Measurements from ENCODE around the gene OR7D2.

OR7D2 gene

GRCh38 chr19:9140159-9140874, 38.5 kb upstream of the OR7D2 start, which contains the start of gene ZNF317:
ZNF317 (plus strand) TSS chr19:9140397; CDS start chr19:9156017, 15,620 bp downstream.
- Histone ChIP-seq H2BK12ac (ENCODE audit: low read length) (no peak within 1 kb of the TSS), H3K18ac (ENCODE audit: low read length) (peak within 1 kb of the TSS; percentile 68), H3K9me3 (replicated peaks in 1 of 2; ENCODE audit: control insufficient read depth in 2 of 2, insufficient read depth in 1 of 2, low read depth in 1 of 2, low read length in 2 of 2) (peaks cover 5 to 33% of the 10 kb centered on the region in 2 donors), H3K4me3 (ENCODE audit: low read length in 2 of 2) (peak within 1 kb of the TSS; percentile 93 to 97), H3K4ac (ENCODE audit: low read length) (no peak within 1 kb of the TSS), H3K4me1 (ENCODE audit: control insufficient read depth in 2 of 2, insufficient read depth in 1 of 2, low read depth in 1 of 2, low read length in 2 of 2) (peaks cover 0 to 4% of the 10 kb centered on the region in 2 donors), H3K14ac (ENCODE audit: low read length) (peak within 1 kb of the TSS; percentile 64), H2AFZ (ENCODE audit: low read length) (peak within 1 kb of the TSS; percentile 95), H2AK5ac (ENCODE audit: low read depth, low read length) (no peak within 1 kb of the TSS), H3K79me1 (ENCODE audit: low read depth, low read length) (no peaks in the 10 kb centered on the region), H3K9ac (ENCODE audit: low read depth, low read length, poor library complexity) (peak within 1 kb of the TSS; percentile 85), H4K8ac (ENCODE audit: low read depth, low read length) (no peak within 1 kb of the TSS), H3K23ac (ENCODE audit: low read depth, low read length, poor library complexity) (no peak within 1 kb of the TSS), H3K4me2 (ENCODE audit: insufficient read depth, low read length, poor library complexity, severe bottlenecking) (peak within 1 kb of the TSS; percentile 79), H3K27me3 (ENCODE audit: control insufficient read depth in 3 of 3, insufficient read depth in 3 of 3, low read depth in 1 of 3, low read length in 3 of 3) (no peaks in the 10 kb centered on the region), H2BK15ac (ENCODE audit: low read length) (no peak within 1 kb of the TSS), H3K36me3 (replicated peaks in 1 of 2; ENCODE audit: control insufficient read depth in 2 of 2, insufficient read depth in 2 of 2, low read length in 2 of 2) (peaks cover 2 to 26% of the 10 kb centered on the region in 2 donors), H3K27ac (replicated peaks; ENCODE audit: low read length) (no peak within 1 kb of the TSS), H4K91ac (ENCODE audit: low read depth, low read length, poor library complexity) (no peak within 1 kb of the TSS), H2BK120ac (ENCODE audit: low read depth, low read length) (no peak within 1 kb of the TSS), H2BK5ac (ENCODE audit: low read length) (no peak within 1 kb of the TSS)
- WGBS, 2 donors (ENCODE audit: extremely low coverage in 2 of 2, insufficient read length in 2 of 2, insufficient replicate concordance in 1 of 2), result no CpG with 5 or more reads among the region's 43 CpGs
- DNase-seq (ENCODE audit: low spot score), result peak; percentile 93

GRCh38 chr19:9144920-9145319, 33.9 kb upstream of the OR7D2 start:
- no peaks in the 10 kb centered on the region for H3K27me3 ChIP-seq (ENCODE audit: control insufficient read depth in 3 of 3, insufficient read depth in 3 of 3, low read depth in 1 of 3, low read length in 3 of 3)
- DNase-seq (ENCODE audit: low spot score), result no peak
- H3K14ac ChIP-seq (ENCODE audit: low read length), result no peak overlapping the region
- no peak overlapping the region for H3K18ac ChIP-seq (ENCODE audit: low read length)
- no peak overlapping the region for H2BK15ac ChIP-seq (ENCODE audit: low read length)
- H3K23ac ChIP-seq (ENCODE audit: low read depth, low read length, poor library complexity), result no peak overlapping the region
- no CpG with 5 or more reads among the region's 5 CpGs for WGBS, 2 donors (ENCODE audit: extremely low coverage in 2 of 2, insufficient read length in 2 of 2, insufficient replicate concordance in 1 of 2)
- H3K9me3 ChIP-seq (replicated peaks in 1 of 2; ENCODE audit: control insufficient read depth in 2 of 2, insufficient read depth in 1 of 2, low read depth in 1 of 2, low read length in 2 of 2), result peaks cover 28 to 75% of the 10 kb centered on the region in 2 donors
- peaks cover 13 to 52% of the 10 kb centered on the region in 2 donors for H3K36me3 ChIP-seq (replicated peaks in 1 of 2; ENCODE audit: control insufficient read depth in 2 of 2, insufficient read depth in 2 of 2, low read length in 2 of 2)
- peaks cover 13% of the 10 kb centered on the region for H3K79me1 ChIP-seq (ENCODE audit: low read depth, low read length)
- H2BK120ac ChIP-seq (ENCODE audit: low read depth, low read length), result no peak overlapping the region
- H4K91ac ChIP-seq (ENCODE audit: low read depth, low read length, poor library complexity), result no peak overlapping the region
- H4K8ac ChIP-seq (ENCODE audit: low read depth, low read length), result no peak overlapping the region
- H3K4me1 ChIP-seq (ENCODE audit: control insufficient read depth in 2 of 2, insufficient read depth in 1 of 2, low read depth in 1 of 2, low read length in 2 of 2), result peaks cover 0 to 4% of the 10 kb centered on the region in 2 donors
- H3K27ac ChIP-seq (replicated peaks; ENCODE audit: low read length), result no peak overlapping the region
- H3K4me3 ChIP-seq (ENCODE audit: low read length in 2 of 2), result no peak overlapping the region
- H2BK5ac ChIP-seq (ENCODE audit: low read length), result no peak overlapping the region
- no peak overlapping the region for H3K4ac ChIP-seq (ENCODE audit: low read length)
- no peak overlapping the region for H2AFZ ChIP-seq (ENCODE audit: low read length)
- no peak overlapping the region for H2AK5ac ChIP-seq (ENCODE audit: low read depth, low read length)
- H3K4me2 ChIP-seq (ENCODE audit: insufficient read depth, low read length, poor library complexity, severe bottlenecking), result no peak overlapping the region
- no peak overlapping the region for H2BK12ac ChIP-seq (ENCODE audit: low read length)
- H3K9ac ChIP-seq (ENCODE audit: low read depth, low read length, poor library complexity), result no peak overlapping the region

- Histone ChIP-seq H3K27me3 (ENCODE audit: control insufficient read depth in 3 of 3, insufficient read depth in 3 of 3, low read depth in 1 of 3, low read length in 3 of 3) (no peaks in the 10 kb centered on the region), H3K4ac (ENCODE audit: low read length) (no peak overlapping the region), H3K36me3 (replicated peaks in 1 of 2; ENCODE audit: control insufficient read depth in 2 of 2, insufficient read depth in 2 of 2, low read length in 2 of 2) (peaks cover 19 to 51% of the 10 kb centered on the region in 2 donors), H3K18ac (ENCODE audit: low read length) (no peak overlapping the region), H2BK12ac (ENCODE audit: low read length) (no peak overlapping the region), H3K4me1 (ENCODE audit: control insufficient read depth in 2 of 2, insufficient read depth in 1 of 2, low read depth in 1 of 2, low read length in 2 of 2) (no peaks in the 10 kb centered on the region), H3K9me3 (replicated peaks in 1 of 2; ENCODE audit: control insufficient read depth in 2 of 2, insufficient read depth in 1 of 2, low read depth in 1 of 2, low read length in 2 of 2) (peaks cover 38 to 89% of the 10 kb centered on the region in 2 donors), H2AK5ac (ENCODE audit: low read depth, low read length) (no peak overlapping the region), H4K91ac (ENCODE audit: low read depth, low read length, poor library complexity) (no peak overlapping the region), H3K14ac (ENCODE audit: low read length) (no peak overlapping the region), H2BK5ac (ENCODE audit: low read length) (no peak overlapping the region), H3K27ac (replicated peaks; ENCODE audit: low read length) (no peak overlapping the region), H2AFZ (ENCODE audit: low read length) (no peak overlapping the region), H2BK120ac (ENCODE audit: low read depth, low read length) (no peak overlapping the region), H3K23ac (ENCODE audit: low read depth, low read length, poor library complexity) (no peak overlapping the region), H3K9ac (ENCODE audit: low read depth, low read length, poor library complexity) (no peak overlapping the region), H2BK15ac (ENCODE audit: low read length) (no peak overlapping the region), H3K79me1 (ENCODE audit: low read depth, low read length) (peaks cover 16% of the 10 kb centered on the region), H4K8ac (ENCODE audit: low read depth, low read length) (no peak overlapping the region), H3K4me2 (ENCODE audit: insufficient read depth, low read length, poor library complexity, severe bottlenecking) (no peak overlapping the region), H3K4me3 (ENCODE audit: low read length in 2 of 2) (no peak overlapping the region)
- WGBS, 2 donors (ENCODE audit: extremely low coverage in 2 of 2, insufficient read length in 2 of 2, insufficient replicate concordance in 1 of 2), result no CpG with 5 or more reads among the region's 1 CpG
- no peak for DNase-seq (ENCODE audit: low spot score)
Observed at GRCh38 chr19:9146882-9147281, 31.9 kb upstream of the OR7D2 start.

GRCh38 chr19:9148697-9149096, 30.1 kb upstream of the OR7D2 start:
- Histone ChIP-seq H3K4me1 (ENCODE audit: control insufficient read depth in 2 of 2, insufficient read depth in 1 of 2, low read depth in 1 of 2, low read length in 2 of 2) (no peaks in the 10 kb centered on the region), H3K9ac (ENCODE audit: low read depth, low read length, poor library complexity) (no peak overlapping the region), H3K9me3 (replicated peaks in 1 of 2; ENCODE audit: control insufficient read depth in 2 of 2, insufficient read depth in 1 of 2, low read depth in 1 of 2, low read length in 2 of 2) (peaks cover 47 to 88% of the 10 kb centered on the region in 2 donors), H3K27me3 (ENCODE audit: control insufficient read depth in 3 of 3, insufficient read depth in 3 of 3, low read depth in 1 of 3, low read length in 3 of 3) (no peaks in the 10 kb centered on the region), H3K4me2 (ENCODE audit: insufficient read depth, low read length, poor library complexity, severe bottlenecking) (no peak overlapping the region), H2BK12ac (ENCODE audit: low read length) (no peak overlapping the region), H4K8ac (ENCODE audit: low read depth, low read length) (no peak overlapping the region), H2AFZ (ENCODE audit: low read length) (no peak overlapping the region), H3K79me1 (ENCODE audit: low read depth, low read length) (peaks cover 16% of the 10 kb centered on the region), H4K91ac (ENCODE audit: low read depth, low read length, poor library complexity) (no peak overlapping the region), H3K36me3 (replicated peaks in 1 of 2; ENCODE audit: control insufficient read depth in 2 of 2, insufficient read depth in 2 of 2, low read length in 2 of 2) (peaks cover 25 to 55% of the 10 kb centered on the region in 2 donors), H3K18ac (ENCODE audit: low read length) (no peak overlapping the region), H3K4me3 (ENCODE audit: low read length in 2 of 2) (no peak overlapping the region), H2AK5ac (ENCODE audit: low read depth, low read length) (no peak overlapping the region), H2BK120ac (ENCODE audit: low read depth, low read length) (no peak overlapping the region), H3K23ac (ENCODE audit: low read depth, low read length, poor library complexity) (no peak overlapping the region), H2BK5ac (ENCODE audit: low read length) (no peak overlapping the region), H2BK15ac (ENCODE audit: low read length) (no peak overlapping the region), H3K14ac (ENCODE audit: low read length) (no peak overlapping the region), H3K4ac (ENCODE audit: low read length) (no peak overlapping the region), H3K27ac (replicated peaks; ENCODE audit: low read length) (no peak overlapping the region)
- WGBS, 2 donors (ENCODE audit: extremely low coverage in 2 of 2, insufficient read length in 2 of 2, insufficient replicate concordance in 1 of 2), result no CpG with 5 or more reads among the region's 3 CpGs
- no peak for DNase-seq (ENCODE audit: low spot score)

All from neuronal stem cell (in vitro differentiated cells).